ENCODE results near the gene TMSB4Y.

TMSB4Y gene

DNA sequence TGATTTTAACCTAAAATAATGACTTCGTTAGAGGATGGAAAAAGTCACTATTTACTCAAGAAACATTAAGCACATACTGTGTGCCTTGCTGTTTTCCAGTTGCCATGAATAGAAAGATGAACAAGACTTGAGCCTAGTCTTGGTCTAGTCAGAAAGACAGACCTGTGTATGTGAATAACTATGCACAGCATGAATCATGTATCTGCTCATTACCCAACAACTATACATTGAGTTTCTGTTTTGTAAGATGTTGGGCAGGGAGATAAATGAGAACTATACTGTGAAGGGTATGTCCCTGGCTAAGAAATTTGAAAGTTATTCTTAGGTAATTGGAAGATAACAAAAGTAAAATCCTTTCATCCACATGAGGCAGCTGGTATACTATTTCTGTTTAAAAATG is 4.3 kb downstream of the TMSB4Y start:
- H3K4me3 ChIP-seq (ENCODE audit: control insufficient read depth, low read depth, low read length): no peak overlapping the region
- DNase-seq (ENCODE audit: low read depth): no peak
- TF ChIP-seq, protein P1, sequence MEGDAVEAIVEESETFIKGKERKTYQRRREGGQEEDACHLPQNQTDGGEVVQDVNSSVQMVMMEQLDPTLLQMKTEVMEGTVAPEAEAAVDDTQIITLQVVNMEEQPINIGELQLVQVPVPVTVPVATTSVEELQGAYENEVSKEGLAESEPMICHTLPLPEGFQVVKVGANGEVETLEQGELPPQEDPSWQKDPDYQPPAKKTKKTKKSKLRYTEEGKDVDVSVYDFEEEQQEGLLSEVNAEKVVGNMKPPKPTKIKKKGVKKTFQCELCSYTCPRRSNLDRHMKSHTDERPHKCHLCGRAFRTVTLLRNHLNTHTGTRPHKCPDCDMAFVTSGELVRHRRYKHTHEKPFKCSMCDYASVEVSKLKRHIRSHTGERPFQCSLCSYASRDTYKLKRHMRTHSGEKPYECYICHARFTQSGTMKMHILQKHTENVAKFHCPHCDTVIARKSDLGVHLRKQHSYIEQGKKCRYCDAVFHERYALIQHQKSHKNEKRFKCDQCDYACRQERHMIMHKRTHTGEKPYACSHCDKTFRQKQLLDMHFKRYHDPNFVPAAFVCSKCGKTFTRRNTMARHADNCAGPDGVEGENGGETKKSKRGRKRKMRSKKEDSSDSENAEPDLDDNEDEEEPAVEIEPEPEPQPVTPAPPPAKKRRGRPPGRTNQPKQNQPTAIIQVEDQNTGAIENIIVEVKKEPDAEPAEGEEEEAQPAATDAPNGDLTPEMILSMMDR (conservative IDR thresholded peaks at IDR 0.05; ENCODE audit: control insufficient read depth, insufficient read depth, low read depth, low read length): no peak

DNA sequence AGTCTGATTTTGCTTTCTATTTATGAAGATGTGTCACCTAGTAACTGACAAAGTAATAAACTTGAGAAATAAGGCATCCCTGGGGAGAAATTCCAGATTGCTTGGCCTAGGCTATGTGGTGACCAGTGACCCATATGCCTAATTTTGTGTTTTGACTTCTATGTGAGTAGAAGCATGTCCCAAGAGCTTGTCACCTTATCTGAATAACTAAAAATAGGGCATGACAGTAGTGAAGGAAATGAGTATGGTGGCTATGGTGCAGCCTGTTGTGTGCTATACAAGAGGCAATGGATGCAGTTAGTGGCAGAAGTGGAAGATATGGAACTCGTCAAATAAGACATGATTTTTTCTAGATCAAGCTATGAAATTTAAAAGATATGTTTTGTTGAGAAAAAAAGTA is 15.3 kb downstream of the TMSB4Y start:
- H3K4me3 ChIP-seq (ENCODE audit: control insufficient read depth, low read depth, low read length): no peak overlapping the region
- TF ChIP-seq, protein P1 (conservative IDR thresholded peaks at IDR 0.05; ENCODE audit: control insufficient read depth, insufficient read depth, low read depth, low read length): no peak
- no peak for DNase-seq (ENCODE audit: low read depth)

DNA sequence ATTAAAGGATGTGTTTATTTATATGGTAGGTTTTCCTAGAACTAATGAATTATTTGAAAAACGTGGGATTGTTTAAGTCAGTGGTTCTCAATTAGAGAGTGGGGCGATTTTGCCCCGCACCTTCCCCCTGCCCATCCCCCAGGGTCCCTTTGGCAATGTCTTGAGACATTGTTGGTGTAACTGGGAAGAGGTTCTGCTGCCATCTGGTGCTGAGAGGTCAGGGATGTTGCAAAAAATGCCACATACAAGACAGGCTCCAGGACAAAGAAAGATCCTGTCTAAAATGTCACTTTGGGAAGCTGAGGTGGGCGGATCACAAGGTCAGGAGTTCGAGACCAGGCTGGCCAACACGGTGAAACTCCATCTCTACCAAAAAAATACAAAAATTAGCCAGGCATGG is 25.8 kb downstream of the TMSB4Y start:
- no peak overlapping the region for H3K4me3 ChIP-seq (ENCODE audit: control insufficient read depth, low read depth, low read length)
- no peak for DNase-seq (ENCODE audit: low read depth)
- TF ChIP-seq, protein P1 (conservative IDR thresholded peaks at IDR 0.05; ENCODE audit: control insufficient read depth, insufficient read depth, low read depth, low read length): no peak

DNA sequence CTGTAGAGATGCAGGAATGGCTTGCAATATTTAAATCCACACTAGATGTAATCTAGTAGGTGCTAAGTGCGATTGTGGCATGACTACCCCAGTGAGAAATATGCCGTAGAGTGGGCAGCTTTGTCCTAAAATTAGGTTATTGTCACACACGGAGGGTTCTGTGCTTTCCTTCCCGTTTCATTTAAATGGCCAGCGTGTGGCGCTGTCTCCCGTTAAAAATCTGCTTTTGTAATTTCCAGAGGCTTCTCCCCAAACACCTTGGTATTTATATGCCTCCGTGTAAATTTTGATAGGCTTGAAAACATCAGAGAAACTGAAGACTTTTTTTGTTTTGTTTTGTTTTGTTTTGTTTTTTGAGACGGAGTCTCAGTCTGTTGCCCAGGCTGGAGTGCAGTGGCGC is 34.9 kb downstream of the TMSB4Y start:
- no peak overlapping the region for H3K4me3 ChIP-seq (ENCODE audit: control insufficient read depth, low read depth, low read length)
- TF ChIP-seq, protein P1 (conservative IDR thresholded peaks at IDR 0.05; ENCODE audit: control insufficient read depth, insufficient read depth, low read depth, low read length): no peak
- no peak for DNase-seq (ENCODE audit: low read depth)

DNA sequence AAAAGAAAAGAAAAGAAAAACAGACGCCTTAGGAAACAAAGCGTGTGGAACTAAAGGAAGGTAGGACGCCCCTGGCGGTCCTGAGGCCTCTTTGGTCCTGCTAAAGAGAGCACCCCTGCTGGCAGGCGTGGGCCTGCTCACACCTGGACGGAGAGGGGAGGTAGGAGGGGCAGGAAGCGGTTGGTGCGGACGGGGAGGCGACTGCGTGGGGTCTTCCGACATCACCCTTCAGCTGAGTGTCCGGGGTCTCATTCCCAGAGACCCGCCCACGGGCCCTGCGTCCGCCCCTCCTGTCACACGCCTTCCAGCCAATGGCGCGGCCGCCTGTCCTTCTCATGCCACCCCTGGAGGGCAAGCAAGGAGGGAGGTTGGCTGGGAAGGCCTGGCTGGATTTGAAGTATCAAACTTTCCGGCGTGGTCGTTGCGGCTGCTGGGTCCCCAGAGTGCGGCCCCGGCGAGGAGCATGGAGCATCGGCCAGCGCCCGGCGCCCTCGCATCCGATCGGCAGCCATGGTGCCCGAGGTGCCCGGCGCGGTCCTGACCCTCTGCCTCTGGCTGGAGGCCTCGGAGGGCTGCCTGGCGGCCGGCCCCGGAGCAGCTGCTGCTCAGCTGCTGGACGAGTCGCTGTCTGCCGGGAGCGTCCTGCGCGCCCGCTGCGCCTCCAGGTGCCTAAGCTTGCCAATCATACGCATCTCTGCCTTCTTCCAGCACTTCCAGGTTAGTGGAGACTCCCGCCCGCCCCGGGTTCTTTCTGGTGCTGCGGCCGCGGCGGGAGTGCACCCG is 47.8 kb downstream of the TMSB4Y start:
- DNase-seq (ENCODE audit: low read depth): no peak
- TF ChIP-seq, protein P1 (conservative IDR thresholded peaks at IDR 0.05; ENCODE audit: control insufficient read depth, insufficient read depth, low read depth, low read length): no peak
- no peak overlapping the region for H3K4me3 ChIP-seq (ENCODE audit: control insufficient read depth, low read depth, low read length)

DNA sequence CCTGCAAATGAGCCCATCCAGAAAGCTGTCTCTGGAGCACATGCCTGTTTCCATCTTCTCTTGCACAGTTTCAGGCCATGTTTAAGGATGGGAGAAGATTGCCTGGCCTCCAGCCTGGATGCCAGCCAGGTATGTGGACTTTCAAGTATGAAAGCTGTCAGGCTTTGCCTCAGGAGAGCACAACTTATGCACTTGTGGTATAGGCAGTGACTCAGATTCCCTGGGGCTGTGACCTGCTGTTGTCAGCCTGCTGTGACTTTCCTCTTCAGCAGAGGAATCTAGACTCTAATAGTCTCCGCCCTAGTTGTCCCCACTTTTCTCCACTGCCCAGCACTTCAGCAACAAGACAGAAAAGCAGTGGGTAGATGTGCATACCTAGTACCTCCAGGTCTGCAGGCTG is 51.0 kb downstream of the TMSB4Y start:
- no peak overlapping the region for H3K4me3 ChIP-seq (ENCODE audit: control insufficient read depth, low read depth, low read length)
- DNase-seq (ENCODE audit: low read depth): no peak
- TF ChIP-seq, protein P1 (conservative IDR thresholded peaks at IDR 0.05; ENCODE audit: control insufficient read depth, insufficient read depth, low read depth, low read length): no peak

Data from fibroblast of mammary gland (primary cell).